ENCODE measurements around the gene PLXNA4. TPM values are rescaled to one million over a fixed set of nuclear protein-coding genes. Genes with fewer than 3 reads are reported as not detected.

Gene PLXNA4
- total and polyA plus RNA-seq, 9 of the 15 experiments (the other 6 are each of a cell fraction or from before 2014, with no cell fraction given): under 0.01 to 0.09 TPM; not detected in 7

DNA sequence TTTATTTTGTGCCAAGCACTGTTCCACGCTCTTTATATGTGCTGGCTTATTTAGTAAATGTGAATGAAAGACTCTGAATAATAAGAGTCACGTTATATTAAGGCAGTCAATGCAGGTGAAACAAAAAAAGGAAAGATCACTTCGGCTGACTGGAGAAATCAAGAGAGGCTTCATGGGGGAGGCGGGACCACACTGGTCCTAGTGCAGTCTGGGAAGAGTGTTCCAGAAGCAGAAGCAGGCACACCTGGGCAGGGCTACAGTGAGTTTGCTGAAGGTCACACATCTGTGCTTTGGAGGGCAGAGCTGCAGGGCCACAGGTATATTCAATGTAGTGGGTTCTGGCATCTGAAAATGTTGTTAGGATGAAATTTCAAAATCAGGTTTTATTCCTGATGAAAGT is 176.9 kb downstream of the PLXNA4 start:
- Histone ChIP-seq H3K4me1 (replicated peaks in 1 of 2; ENCODE audit: control insufficient read depth in 2 of 2, insufficient read depth in 2 of 2, low read length in 2 of 2) (no peaks in the 10 kb centered on the region), H3K9me1 (ENCODE audit: control insufficient read depth, insufficient read depth, low read length) (no peaks in the 10 kb centered on the region), H4K20me1 (replicated peaks; ENCODE audit: control insufficient read depth, insufficient read depth, low read length) (peaks cover 9% of the 10 kb centered on the region; the same call in 1 of the 2 replicates), H3K27me3 (ENCODE audit: control insufficient read depth in 2 of 2, insufficient read depth in 2 of 2, low read length in 2 of 2) (peaks cover 3 to 36% of the 10 kb centered on the region in 2 experiments; a peak in 4 of 5 replicates), H3K36me3 (ENCODE audit: control insufficient read depth, insufficient read depth, low read length) (no peaks in the 10 kb centered on the region), H3K27ac (ENCODE audit: extremely low read depth, low read depth, low read length) (no peak overlapping the region), H3K9me3 (replicated peaks; ENCODE audit: control insufficient read depth, insufficient read depth, low read depth, low read length) (no peaks in the 10 kb centered on the region), H3K79me2 (ENCODE audit: control insufficient read depth, insufficient read depth, low read length) (no peaks in the 10 kb centered on the region), H2AFZ (ENCODE audit: low read depth, low read length) (no peak overlapping the region), H3K4me3 (no peak overlapping the region), H3K4me2 (ENCODE audit: insufficient read depth, low read length) (no peak overlapping the region), H3K9ac (ENCODE audit: insufficient read depth in 1 of 2, low read depth in 2 of 2, low read length in 2 of 2) (no peak overlapping the region)
- intact Hi-C loops (cut with micrococcal nuclease): no loop called here
- ChIA-PET POLR2A (no interaction called here), CTCF (ENCODE audit: low intra/inter-chr PET ratio) (no interaction called here)
- no TSS peak for BruUV-seq (replicated peaks)
- WGBS (ENCODE audit: insufficient coverage, low coverage, missing lambda C conversion rate): 0% methylated on average over 4 of the region's 4 CpGs
- DNase-seq (ENCODE audit: extremely low read depth in 1 of 4, low spot score in 3 of 4) (no peak), FAIRE-seq (no peak), ATAC-seq (no peak)
- in situ Hi-C loops (cut with MboI): no loop called here
- TF ChIP-seq ZFP36 (IDR thresholded peaks at IDR 0.05; ENCODE audit: low read depth, low read length, partially characterized antibody): peak; percentile 84
- TF ChIP-seq, protein P1, sequence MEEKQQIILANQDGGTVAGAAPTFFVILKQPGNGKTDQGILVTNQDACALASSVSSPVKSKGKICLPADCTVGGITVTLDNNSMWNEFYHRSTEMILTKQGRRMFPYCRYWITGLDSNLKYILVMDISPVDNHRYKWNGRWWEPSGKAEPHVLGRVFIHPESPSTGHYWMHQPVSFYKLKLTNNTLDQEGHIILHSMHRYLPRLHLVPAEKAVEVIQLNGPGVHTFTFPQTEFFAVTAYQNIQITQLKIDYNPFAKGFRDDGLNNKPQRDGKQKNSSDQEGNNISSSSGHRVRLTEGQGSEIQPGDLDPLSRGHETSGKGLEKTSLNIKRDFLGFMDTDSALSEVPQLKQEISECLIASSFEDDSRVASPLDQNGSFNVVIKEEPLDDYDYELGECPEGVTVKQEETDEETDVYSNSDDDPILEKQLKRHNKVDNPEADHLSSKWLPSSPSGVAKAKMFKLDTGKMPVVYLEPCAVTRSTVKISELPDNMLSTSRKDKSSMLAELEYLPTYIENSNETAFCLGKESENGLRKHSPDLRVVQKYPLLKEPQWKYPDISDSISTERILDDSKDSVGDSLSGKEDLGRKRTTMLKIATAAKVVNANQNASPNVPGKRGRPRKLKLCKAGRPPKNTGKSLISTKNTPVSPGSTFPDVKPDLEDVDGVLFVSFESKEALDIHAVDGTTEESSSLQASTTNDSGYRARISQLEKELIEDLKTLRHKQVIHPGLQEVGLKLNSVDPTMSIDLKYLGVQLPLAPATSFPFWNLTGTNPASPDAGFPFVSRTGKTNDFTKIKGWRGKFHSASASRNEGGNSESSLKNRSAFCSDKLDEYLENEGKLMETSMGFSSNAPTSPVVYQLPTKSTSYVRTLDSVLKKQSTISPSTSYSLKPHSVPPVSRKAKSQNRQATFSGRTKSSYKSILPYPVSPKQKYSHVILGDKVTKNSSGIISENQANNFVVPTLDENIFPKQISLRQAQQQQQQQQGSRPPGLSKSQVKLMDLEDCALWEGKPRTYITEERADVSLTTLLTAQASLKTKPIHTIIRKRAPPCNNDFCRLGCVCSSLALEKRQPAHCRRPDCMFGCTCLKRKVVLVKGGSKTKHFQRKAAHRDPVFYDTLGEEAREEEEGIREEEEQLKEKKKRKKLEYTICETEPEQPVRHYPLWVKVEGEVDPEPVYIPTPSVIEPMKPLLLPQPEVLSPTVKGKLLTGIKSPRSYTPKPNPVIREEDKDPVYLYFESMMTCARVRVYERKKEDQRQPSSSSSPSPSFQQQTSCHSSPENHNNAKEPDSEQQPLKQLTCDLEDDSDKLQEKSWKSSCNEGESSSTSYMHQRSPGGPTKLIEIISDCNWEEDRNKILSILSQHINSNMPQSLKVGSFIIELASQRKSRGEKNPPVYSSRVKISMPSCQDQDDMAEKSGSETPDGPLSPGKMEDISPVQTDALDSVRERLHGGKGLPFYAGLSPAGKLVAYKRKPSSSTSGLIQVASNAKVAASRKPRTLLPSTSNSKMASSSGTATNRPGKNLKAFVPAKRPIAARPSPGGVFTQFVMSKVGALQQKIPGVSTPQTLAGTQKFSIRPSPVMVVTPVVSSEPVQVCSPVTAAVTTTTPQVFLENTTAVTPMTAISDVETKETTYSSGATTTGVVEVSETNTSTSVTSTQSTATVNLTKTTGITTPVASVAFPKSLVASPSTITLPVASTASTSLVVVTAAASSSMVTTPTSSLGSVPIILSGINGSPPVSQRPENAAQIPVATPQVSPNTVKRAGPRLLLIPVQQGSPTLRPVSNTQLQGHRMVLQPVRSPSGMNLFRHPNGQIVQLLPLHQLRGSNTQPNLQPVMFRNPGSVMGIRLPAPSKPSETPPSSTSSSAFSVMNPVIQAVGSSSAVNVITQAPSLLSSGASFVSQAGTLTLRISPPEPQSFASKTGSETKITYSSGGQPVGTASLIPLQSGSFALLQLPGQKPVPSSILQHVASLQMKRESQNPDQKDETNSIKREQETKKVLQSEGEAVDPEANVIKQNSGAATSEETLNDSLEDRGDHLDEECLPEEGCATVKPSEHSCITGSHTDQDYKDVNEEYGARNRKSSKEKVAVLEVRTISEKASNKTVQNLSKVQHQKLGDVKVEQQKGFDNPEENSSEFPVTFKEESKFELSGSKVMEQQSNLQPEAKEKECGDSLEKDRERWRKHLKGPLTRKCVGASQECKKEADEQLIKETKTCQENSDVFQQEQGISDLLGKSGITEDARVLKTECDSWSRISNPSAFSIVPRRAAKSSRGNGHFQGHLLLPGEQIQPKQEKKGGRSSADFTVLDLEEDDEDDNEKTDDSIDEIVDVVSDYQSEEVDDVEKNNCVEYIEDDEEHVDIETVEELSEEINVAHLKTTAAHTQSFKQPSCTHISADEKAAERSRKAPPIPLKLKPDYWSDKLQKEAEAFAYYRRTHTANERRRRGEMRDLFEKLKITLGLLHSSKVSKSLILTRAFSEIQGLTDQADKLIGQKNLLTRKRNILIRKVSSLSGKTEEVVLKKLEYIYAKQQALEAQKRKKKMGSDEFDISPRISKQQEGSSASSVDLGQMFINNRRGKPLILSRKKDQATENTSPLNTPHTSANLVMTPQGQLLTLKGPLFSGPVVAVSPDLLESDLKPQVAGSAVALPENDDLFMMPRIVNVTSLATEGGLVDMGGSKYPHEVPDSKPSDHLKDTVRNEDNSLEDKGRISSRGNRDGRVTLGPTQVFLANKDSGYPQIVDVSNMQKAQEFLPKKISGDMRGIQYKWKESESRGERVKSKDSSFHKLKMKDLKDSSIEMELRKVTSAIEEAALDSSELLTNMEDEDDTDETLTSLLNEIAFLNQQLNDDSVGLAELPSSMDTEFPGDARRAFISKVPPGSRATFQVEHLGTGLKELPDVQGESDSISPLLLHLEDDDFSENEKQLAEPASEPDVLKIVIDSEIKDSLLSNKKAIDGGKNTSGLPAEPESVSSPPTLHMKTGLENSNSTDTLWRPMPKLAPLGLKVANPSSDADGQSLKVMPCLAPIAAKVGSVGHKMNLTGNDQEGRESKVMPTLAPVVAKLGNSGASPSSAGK (IDR thresholded peaks at IDR 0.05): no peak
